ENCODE data around the gene HES6. TPM values are rescaled to one million over a fixed set of nuclear protein-coding genes. Genes with fewer than 3 reads are reported as not detected.
"Not testable (repeated sequence)": the region's sequence is repeated elsewhere in the genome, so short reads cannot be mapped to it uniquely, and the experiment has no call there.

The HES6 gene
- total RNA-seq, 1 donor from 2014 or later = 8.6 TPM

DNA sequence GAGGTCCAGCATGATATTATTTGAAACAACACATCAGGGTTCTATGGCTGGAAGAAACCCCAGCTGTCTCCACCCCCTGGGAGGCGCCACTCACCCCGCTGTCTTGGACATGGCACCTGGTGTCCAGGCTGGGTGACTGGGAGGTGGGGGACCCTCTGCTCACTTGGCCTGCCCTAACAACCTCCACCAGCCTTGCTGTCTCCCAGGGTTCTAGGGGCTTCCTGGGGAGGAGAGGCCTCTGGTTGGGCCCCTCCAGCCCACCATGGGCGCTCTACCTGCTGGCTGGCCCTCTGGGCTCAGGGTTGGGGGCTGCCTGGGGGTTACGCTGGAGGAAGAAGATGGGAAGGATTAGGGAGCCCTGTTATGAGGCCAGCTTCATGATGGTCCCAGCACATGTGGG is 32.3 kb upstream of the HES6 start:
- no peaks in the 10 kb centered on the region for H3K4me1 ChIP-seq
- TF ChIP-seq POLR2A (IDR thresholded peaks at IDR 0.05) = no peak
- TF ChIP-seq POLR2AphosphoS5 (IDR thresholded peaks at IDR 0.05; ENCODE audit: insufficient read depth in 1 of 2, low read depth in 1 of 2) = no peak
- TF ChIP-seq, protein P1, sequence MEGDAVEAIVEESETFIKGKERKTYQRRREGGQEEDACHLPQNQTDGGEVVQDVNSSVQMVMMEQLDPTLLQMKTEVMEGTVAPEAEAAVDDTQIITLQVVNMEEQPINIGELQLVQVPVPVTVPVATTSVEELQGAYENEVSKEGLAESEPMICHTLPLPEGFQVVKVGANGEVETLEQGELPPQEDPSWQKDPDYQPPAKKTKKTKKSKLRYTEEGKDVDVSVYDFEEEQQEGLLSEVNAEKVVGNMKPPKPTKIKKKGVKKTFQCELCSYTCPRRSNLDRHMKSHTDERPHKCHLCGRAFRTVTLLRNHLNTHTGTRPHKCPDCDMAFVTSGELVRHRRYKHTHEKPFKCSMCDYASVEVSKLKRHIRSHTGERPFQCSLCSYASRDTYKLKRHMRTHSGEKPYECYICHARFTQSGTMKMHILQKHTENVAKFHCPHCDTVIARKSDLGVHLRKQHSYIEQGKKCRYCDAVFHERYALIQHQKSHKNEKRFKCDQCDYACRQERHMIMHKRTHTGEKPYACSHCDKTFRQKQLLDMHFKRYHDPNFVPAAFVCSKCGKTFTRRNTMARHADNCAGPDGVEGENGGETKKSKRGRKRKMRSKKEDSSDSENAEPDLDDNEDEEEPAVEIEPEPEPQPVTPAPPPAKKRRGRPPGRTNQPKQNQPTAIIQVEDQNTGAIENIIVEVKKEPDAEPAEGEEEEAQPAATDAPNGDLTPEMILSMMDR (IDR thresholded peaks at IDR 0.05) = no peak
- DNase-seq (ENCODE audit: extremely low spot score in 2 of 2) = no peak
- peaks cover 0 to 69% of the 10 kb centered on the region in 2 donors for H3K36me3 ChIP-seq
- H3K4me3 ChIP-seq = no peak overlapping the region
- no peaks in the 10 kb centered on the region for H3K9me3 ChIP-seq
- intact Hi-C loops (cut with DNase I) = no loop called here
- H3K27me3 ChIP-seq = no peaks in the 10 kb centered on the region
- no peak overlapping the region for H3K27ac ChIP-seq

DNA sequence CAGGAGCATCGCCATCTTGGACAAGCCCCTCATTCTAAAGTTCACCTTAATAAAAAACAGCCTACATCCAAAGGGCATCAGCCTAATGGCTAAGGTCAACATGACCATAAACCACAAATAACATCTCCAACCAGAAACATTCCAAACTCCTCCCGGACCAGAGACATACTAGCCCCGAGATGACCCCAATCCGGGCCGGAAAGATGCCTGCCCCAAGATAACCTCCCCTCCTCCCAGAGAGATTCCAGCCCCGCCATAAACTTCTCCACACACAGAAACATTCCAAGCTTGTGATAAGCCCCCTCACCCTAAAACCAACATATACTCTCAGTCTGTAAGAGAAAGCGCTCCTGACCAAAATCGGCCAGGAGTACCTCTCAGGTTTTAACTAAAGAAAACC is 31.8 kb upstream of the HES6 start:
- H3K4me3 ChIP-seq; H3K4me1 ChIP-seq; H3K27me3 ChIP-seq; H3K27ac ChIP-seq; DNase-seq (ENCODE audit: extremely low spot score in 2 of 2); H3K9me3 ChIP-seq; intact Hi-C loops (cut with DNase I): not testable (repeated sequence)
- peaks cover 0 to 64% of the 10 kb centered on the region in 2 donors for H3K36me3 ChIP-seq

DNA sequence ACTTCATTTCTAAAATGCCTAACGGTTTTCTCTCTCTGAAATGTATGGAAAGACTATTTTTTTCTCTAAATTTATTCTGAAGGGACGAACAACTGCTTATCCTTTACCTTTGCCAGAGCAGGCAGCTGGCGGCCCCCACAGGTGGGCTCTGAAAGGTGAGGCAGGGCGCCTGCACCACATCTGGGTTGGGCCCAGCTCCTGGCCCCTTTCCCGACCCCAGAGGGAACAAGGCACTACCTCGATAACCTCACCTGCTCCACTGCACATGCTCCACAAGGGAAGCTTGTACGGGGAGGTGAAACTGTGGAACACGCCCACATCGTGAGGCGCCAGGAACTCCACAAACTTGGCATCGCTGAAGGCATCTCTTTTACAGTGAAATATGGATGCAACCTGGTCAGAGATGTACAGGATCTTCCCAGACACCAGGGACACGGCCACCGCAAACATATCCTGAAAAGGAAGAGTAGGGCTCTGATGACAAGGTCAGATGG is 31.3 kb upstream of the HES6 start:
- Histone ChIP-seq H3K27me3 (no peaks in the 10 kb centered on the region), H3K27ac (no peak overlapping the region), H3K9me3 (no peaks in the 10 kb centered on the region), H3K4me1 (no peaks in the 10 kb centered on the region), H3K4me3 (no peak overlapping the region), H3K36me3 (peaks cover 0 to 58% of the 10 kb centered on the region in 2 donors)
- DNase-seq (ENCODE audit: extremely low spot score in 2 of 2) = no peak
- intact Hi-C loops (cut with DNase I) = no loop called here
- TF ChIP-seq, protein P1 (IDR thresholded peaks at IDR 0.05) = no peak
- no peak for TF ChIP-seq POLR2AphosphoS5 (IDR thresholded peaks at IDR 0.05; ENCODE audit: insufficient read depth in 1 of 2, low read depth in 1 of 2)
- TF ChIP-seq POLR2A (IDR thresholded peaks at IDR 0.05) = no peak

DNA sequence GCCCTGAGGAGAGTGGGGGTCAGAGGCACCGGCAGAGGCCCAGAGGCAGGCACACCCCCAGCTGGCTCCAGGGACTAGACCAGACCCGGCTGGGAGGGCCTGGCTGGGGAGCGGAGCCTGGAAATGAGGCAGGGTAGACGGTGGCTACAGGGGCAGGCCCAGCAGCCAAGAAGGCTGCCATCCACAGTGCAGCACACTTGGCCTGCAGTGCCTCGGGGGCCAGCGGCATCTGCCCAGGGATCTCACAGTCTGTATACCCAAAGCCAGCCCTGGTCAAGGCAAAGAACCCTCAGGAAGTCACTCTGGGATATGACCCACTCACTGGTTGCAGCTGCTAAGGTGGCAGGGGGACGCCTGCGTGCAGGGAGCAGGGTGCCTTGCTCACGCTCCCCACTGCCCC is 30.8 kb upstream of the HES6 start:
- TF ChIP-seq, protein P1 (IDR thresholded peaks at IDR 0.05) = no peak
- TF ChIP-seq POLR2A (IDR thresholded peaks at IDR 0.05) (no peak), POLR2AphosphoS5 (IDR thresholded peaks at IDR 0.05; ENCODE audit: insufficient read depth in 1 of 2, low read depth in 1 of 2) (no peak)
- peaks cover 0 to 54% of the 10 kb centered on the region in 2 donors for H3K36me3 ChIP-seq

DNA sequence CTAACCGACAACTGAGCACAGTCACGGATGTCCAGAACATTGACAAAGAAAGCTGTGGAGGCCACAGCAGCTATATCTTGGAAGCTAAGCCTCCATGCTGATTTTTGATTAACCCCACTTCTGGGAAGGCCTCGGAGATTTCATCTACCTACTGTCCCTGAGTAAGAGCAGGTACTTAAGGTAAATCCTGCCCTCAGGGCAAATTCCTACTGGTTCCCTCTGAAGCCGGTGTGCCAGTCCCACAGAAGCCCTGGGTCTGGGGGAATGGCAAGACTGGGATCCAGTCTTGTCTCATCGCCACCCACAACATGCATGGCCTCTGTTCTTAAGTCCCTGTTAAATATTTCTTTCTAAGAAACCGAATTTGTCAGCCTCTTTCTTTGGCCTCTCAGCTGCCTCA is 29.9 kb upstream of the HES6 start:
- no peak for DNase-seq (ENCODE audit: extremely low spot score in 2 of 2)
- Histone ChIP-seq H3K4me1 (no peaks in the 10 kb centered on the region), H3K27ac (no peak overlapping the region), H3K4me3 (no peak overlapping the region), H3K9me3 (no peaks in the 10 kb centered on the region), H3K27me3 (no peaks in the 10 kb centered on the region), H3K36me3 (peaks cover 0 to 52% of the 10 kb centered on the region in 2 donors)
- TF ChIP-seq POLR2A (IDR thresholded peaks at IDR 0.05) (no peak), POLR2AphosphoS5 (IDR thresholded peaks at IDR 0.05; ENCODE audit: insufficient read depth in 1 of 2, low read depth in 1 of 2) (no peak)
- TF ChIP-seq, protein P1 (IDR thresholded peaks at IDR 0.05) = no peak
- intact Hi-C loops (cut with DNase I) = no loop called here

More for the DNA sequence above, 30.8 kb upstream of the HES6 start:
- DNase-seq (ENCODE audit: extremely low spot score in 2 of 2) = no peak
- Histone ChIP-seq H3K27me3 (no peaks in the 10 kb centered on the region), H3K4me3 (no peak overlapping the region), H3K9me3 (no peaks in the 10 kb centered on the region), H3K4me1 (no peaks in the 10 kb centered on the region), H3K27ac (no peak overlapping the region)
- intact Hi-C loops (cut with DNase I) = no loop called here

Data from vagina (tissue), 2 donors.